Stomach (tissue), 4 donors: ENCODE data around the gene PGM5.

ENCODE experiments used
- CTCF ChIP-seq, 7 experiments: fragments of 450-650 bp in 4 of 7; fragments of 200-600 bp in 3 of 7; sonication (generic) in 3 of 7; IDR thresholded peaks; one replicate each; pipeline ENCODE4 v1.5.1; 2016 to 2019; ENCODE audit warnings: antibody characterized with exemption in 7 of 7, control low read depth in 2 of 7, mild to moderate bottlenecking in 1 of 7
- EP300 ChIP-seq: sonication (generic); formaldehyde crosslinking; IDR thresholded peaks from one replicate; pipeline ENCODE4 v1.6.1; 2017; ENCODE audit warnings: antibody characterized with exemption
- POLR2A ChIP-seq, 4 donors: fragments of 450-650 bp; IDR thresholded peaks; one replicate each; pipeline ENCODE4 v1.6.1; 2016; ENCODE audit warnings: antibody characterized with exemption in 4 of 4, control low read depth in 2 of 4, mild to moderate bottlenecking in 1 of 4, moderate library complexity in 1 of 4
- POLR2AphosphoS5 ChIP-seq, 3 donors: sonication (generic); formaldehyde crosslinking; IDR thresholded peaks; one replicate each; pipeline ENCODE4 v1.6.1; 2016; ENCODE audit warnings: antibody characterized with exemption in 3 of 3

GRCh38 chr9:68495247-68495646 lies 138.8 kb downstream of the PGM5 start:
- TF ChIP-seq CTCF (IDR thresholded peaks at IDR 0.05): no peak
- TF ChIP-seq POLR2A (IDR thresholded peaks at IDR 0.05): no peak
- no peak for TF ChIP-seq EP300
- no peak for TF ChIP-seq POLR2AphosphoS5 (IDR thresholded peaks at IDR 0.05)
